HFFc6 (cell line): Measurements from ENCODE around the gene CENPX. TPM values are rescaled to one million over a fixed set of nuclear protein-coding genes. Genes with fewer than 3 reads are reported as not detected.

Experiments used
- DNase-seq: peaks from one replicate; pipeline ENCODE4 v3.0.0-alpha.2; 2018
- H3K27ac Mint-ChIP-seq: 2 replicates; pipeline ENCODE4 v1.8.0; 2020; ENCODE audit warnings: mild to moderate bottlenecking, mixed read lengths
- H3K27me3 Mint-ChIP-seq: 2 replicates; pipeline ENCODE4 v1.8.0; 2021; ENCODE audit warnings: mild to moderate bottlenecking, moderate library complexity, mixed read lengths; ENCODE audit not compliant: insufficient read depth
- H3K36me3 Mint-ChIP-seq: 2 replicates; pipeline ENCODE4 v1.8.0; 2021; ENCODE audit warnings: low read depth, mixed read lengths
- H3K4me1 Mint-ChIP-seq: 2 replicates; pipeline ENCODE4 v1.8.0; 2020; ENCODE audit warnings: low read depth, mixed read lengths
- H3K4me3 Mint-ChIP-seq: 2 replicates; pipeline ENCODE4 v1.8.0; 2020; ENCODE audit warnings: mild to moderate bottlenecking, moderate library complexity, mixed read lengths
- H3K9me3 Mint-ChIP-seq: 2 replicates; pipeline ENCODE4 v1.8.0; 2020; ENCODE audit warnings: mild to moderate bottlenecking, mixed read lengths
- total RNA-seq, 6 experiments: library from RNA; stranded (reverse); fragmentation: NEBNext Ultra II Directional; extraction: Animal tissue kit (Norgen Biotek cat#: 25700); gene quantifications; 2 replicates in 1 of 6; 3 replicates in 5 of 6; pipeline ENCODE4 v1.2.3, GENCODE V29; 2021
- TF ChIP-seq, protein P1 (sequence below): fragments of 200-600 bp; sonication (generic); IDR thresholded peaks from 2 replicates; pipeline ENCODE4 v1.5.0; 2021; ENCODE audit warnings: antibody characterized with exemption, mild to moderate bottlenecking

Gene CENPX
- total RNA-seq, 6 experiments from 2014 or later: 60.6 to 83.9 (median 73.3) TPM

DNA sequence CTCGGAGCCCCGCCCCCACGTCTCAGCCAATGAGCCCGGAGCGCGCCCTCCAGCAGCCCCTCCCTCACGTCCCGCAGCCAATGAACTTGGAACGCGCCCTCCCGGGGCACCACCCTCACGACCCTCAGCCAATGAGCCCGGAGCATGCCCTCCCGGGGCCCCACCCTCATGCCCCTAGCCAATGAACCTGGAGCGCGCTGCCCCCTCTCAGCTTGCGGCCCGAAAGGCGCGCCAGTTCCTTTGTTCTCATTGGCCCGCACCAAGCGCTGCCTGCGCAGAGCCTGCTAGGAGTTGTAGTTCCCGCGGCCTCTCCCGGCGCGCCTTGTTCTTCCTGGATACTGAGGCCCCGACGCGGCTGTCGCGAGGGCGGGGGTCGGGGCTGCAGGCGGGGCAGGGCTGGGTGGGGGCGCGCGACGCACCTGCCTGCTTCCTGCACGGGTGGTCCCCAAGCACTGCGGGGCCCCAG is 336 bp upstream of the CENPX start, which contains the start of gene LRRC45:
LRRC45 (plus strand) TSS at position 325 of the 466 bp plus-strand sequence. CDS start 339 bp downstream, outside the sequence.
- peak within 1 kb of the TSS; percentile 88 for H3K4me3 Mint-ChIP-seq
- no peaks in the 10 kb centered on the region for H3K36me3 Mint-ChIP-seq
- peaks cover 17% of the 10 kb centered on the region for H3K4me1 Mint-ChIP-seq
- TF ChIP-seq, protein P1, sequence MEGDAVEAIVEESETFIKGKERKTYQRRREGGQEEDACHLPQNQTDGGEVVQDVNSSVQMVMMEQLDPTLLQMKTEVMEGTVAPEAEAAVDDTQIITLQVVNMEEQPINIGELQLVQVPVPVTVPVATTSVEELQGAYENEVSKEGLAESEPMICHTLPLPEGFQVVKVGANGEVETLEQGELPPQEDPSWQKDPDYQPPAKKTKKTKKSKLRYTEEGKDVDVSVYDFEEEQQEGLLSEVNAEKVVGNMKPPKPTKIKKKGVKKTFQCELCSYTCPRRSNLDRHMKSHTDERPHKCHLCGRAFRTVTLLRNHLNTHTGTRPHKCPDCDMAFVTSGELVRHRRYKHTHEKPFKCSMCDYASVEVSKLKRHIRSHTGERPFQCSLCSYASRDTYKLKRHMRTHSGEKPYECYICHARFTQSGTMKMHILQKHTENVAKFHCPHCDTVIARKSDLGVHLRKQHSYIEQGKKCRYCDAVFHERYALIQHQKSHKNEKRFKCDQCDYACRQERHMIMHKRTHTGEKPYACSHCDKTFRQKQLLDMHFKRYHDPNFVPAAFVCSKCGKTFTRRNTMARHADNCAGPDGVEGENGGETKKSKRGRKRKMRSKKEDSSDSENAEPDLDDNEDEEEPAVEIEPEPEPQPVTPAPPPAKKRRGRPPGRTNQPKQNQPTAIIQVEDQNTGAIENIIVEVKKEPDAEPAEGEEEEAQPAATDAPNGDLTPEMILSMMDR: no peak
- DNase-seq: peak; percentile 99
- H3K9me3 Mint-ChIP-seq: no peaks in the 10 kb centered on the region
- peak within 1 kb of the TSS; percentile 79 for H3K27ac Mint-ChIP-seq
- peaks cover 2% of the 10 kb centered on the region for H3K27me3 Mint-ChIP-seq

DNA sequence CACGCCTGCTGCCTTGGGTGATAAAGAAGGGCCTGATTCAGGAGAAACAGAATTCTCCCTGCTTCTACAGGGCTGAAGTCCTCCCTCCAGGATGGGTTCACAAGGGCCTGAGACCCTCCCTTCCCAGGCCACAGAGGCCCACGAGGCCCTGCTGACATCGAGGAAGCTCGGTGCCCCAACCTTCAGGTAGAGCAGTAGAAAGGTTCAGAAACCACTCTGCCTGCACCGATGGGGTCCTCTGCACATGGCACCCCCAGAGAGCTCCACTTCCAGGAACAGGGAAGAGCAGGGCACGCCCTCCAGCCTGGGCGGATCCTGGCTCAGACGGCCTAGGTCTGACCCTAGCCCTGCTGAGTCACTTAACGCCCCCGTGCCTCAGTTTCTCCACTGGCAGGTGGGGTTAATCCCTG is 773 bp downstream of the CENPX start:
- peak overlapping the region; percentile 88 for H3K4me3 Mint-ChIP-seq
- H3K36me3 Mint-ChIP-seq: no peaks in the 10 kb centered on the region
- DNase-seq: no peak
- H3K27me3 Mint-ChIP-seq: peaks cover 2% of the 10 kb centered on the region
- no peaks in the 10 kb centered on the region for H3K9me3 Mint-ChIP-seq
- peaks cover 17% of the 10 kb centered on the region for H3K4me1 Mint-ChIP-seq
- TF ChIP-seq, protein P1: no peak
- peak overlapping the region; percentile 79 for H3K27ac Mint-ChIP-seq

DNA sequence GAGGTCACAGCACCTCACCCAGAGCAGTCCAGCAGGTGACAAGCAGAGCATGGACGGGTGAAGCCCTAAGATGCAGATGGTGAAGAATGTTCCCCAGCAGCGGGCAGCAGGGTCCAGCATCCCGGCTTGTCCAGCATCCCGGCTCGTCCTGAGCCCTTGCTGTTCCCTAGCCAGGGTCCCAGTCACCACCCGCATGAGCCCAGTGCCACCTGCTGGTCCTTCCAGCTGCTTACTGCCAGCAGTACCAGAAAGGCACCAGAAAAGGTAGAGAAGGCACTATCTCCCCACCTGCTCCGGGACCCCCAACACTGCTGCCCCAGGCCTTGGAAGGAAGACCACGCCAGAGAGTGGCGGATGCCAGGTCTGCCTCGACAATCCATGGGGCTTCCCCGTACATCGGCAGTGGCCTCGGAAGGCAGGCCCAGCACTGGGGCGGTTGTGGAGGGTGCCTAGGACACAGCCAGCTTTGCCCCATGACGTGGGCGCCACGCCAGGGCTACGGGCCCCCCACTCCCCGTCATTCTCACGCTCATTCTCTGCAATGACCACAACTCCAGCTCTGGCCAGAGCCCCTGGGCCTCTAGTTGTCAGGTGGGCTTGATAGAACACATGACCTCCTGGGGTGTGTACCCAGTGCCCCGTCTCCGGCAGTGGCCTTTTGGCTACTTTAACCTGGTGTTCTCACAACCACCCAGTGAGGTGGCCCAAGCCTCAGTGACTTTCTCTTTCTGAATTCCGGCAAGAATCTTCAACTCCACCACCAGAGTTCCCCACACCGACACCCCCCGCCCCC is 1.4 kb downstream of the CENPX start:
- TF ChIP-seq, protein P1: peak; percentile 87
- peak; percentile 79 for DNase-seq
- Mint-ChIP-seq H3K36me3 (no peaks in the 10 kb centered on the region), H3K27ac (peak overlapping the region; percentile 79), H3K4me1 (peaks cover 17% of the 10 kb centered on the region), H3K4me3 (peak overlapping the region; percentile 88), H3K9me3 (no peaks in the 10 kb centered on the region), H3K27me3 (peaks cover 2% of the 10 kb centered on the region)

DNA sequence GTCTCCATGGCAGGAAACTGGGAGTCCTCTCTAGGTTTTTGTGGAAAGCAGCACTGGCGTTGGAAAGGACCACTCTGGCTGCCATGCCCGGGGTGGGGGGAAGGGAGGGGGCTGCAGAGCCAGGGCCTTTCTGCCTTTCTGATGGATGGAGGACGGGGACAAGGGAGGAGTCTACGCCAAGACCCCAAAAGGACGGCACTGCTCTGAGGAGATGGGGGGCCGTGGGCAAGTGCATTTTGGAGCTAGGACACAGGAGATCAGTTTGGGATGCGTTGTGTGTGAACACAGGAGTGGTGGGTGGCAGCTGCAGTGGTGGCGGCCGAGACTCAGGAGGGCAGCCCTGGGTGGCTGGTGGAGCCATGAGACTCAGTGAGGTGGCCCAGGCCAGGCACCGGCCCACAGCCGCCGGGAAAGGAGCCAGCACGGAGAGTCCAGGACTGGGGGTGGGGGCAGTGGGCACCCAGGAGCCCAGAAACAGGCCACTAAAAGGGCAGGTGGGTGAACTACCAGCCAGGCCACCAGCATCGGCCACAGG is 2.0 kb downstream of the CENPX start:
- TF ChIP-seq, protein P1: no peak
- H3K9me3 Mint-ChIP-seq: no peaks in the 10 kb centered on the region
- peaks cover 2% of the 10 kb centered on the region for H3K27me3 Mint-ChIP-seq
- H3K36me3 Mint-ChIP-seq: no peaks in the 10 kb centered on the region
- H3K4me3 Mint-ChIP-seq: no peak overlapping the region
- H3K4me1 Mint-ChIP-seq: peaks cover 17% of the 10 kb centered on the region
- peak overlapping the region; percentile 13; the same call in 1 of the 2 replicates for H3K27ac Mint-ChIP-seq
- DNase-seq: no peak

DNA sequence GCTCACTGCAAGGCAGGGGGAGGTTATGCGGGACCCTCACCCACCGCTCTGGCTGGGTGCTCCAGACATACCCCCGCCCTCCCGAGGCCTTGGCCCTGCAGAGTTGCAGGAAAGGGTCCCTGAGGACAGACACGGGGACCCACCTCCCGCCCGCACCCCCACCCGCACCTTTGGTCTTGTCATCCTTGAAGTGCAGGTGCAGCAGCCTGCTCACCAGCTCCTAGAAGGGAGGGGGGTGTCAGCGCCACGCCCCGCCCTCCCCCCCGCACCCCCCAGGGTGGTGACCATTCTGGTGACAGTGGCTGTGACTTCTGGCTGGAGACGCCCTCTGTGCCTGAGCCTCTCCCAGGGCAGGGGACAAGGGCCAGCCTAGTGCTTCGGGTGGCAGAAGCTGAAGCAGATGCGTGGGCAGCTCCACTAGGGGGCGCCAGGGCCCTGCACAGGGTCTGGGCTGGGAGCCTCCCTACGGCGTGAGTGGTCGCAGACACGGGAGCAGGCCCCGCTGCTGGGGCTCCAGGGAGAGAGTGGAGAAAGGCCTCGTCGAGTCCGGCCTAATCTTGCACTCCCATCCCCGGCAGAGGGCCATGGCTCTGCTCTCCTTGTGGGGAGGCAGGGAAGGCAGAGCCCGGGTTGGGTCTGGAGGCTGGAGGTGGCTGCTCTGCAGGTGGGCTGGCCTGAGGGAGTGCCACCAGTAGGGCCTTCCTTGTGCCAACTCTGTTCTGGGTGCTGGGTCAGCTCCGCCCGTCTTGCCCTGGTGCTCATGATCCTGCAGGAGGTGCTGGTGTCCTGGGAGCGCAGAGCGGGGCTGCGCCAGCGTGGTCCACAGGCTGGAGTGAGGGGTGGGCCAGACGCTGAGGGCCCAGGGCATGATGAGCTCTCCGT is 2.7 kb downstream of the CENPX start:
- Mint-ChIP-seq H3K4me3 (no peak overlapping the region), H3K27ac (no peak overlapping the region), H3K36me3 (no peaks in the 10 kb centered on the region), H3K9me3 (no peaks in the 10 kb centered on the region), H3K4me1 (peaks cover 17% of the 10 kb centered on the region), H3K27me3 (peaks cover 2% of the 10 kb centered on the region)
- TF ChIP-seq, protein P1: peak; percentile 86
- DNase-seq: no peak
